Thoracic aorta (tissue), 2 donors: ENCODE measurements around the gene TMEM121B. TPM values are rescaled to one million over a fixed set of nuclear protein-coding genes. Genes with fewer than 3 reads are reported as not detected.
"Not testable (repeated sequence)": the region's sequence is repeated elsewhere in the genome, so short reads cannot be mapped to it uniquely, and the experiment has no call there.

Experiments used
- ATAC-seq: fragments of 150-250 bp; one replicate; pipeline ENCODE4 v1.8.0; 2017; ENCODE audit warnings: low read depth; ENCODE audit not compliant: insufficient number of reproducible peaks, low FRiP score
- DNase-seq: peaks from one replicate; pipeline ENCODE4 v3.0.0-alpha.2; 2020; ENCODE audit warnings: low spot score
- H3K27ac ChIP-seq, 2 donors: fragments of 200-600 bp; sonication (generic); 1 replicate in 1 of 2; 2 replicates in 1 of 2; pipeline ENCODE4 v1.5.1; 2016; ENCODE audit warnings: mild to moderate bottlenecking in 2 of 2, moderate library complexity in 2 of 2
- H3K27me3 ChIP-seq: fragments of 200-600 bp; sonication (generic); replicated peaks from 2 replicates; pipeline ENCODE4 v1.6.0; 2016; ENCODE audit warnings: mild to moderate bottlenecking; ENCODE audit not compliant: insufficient read depth
- H3K36me3 ChIP-seq: fragments of 200-600 bp; sonication (generic); one replicate; pipeline ENCODE4 v1.5.1; 2016
- H3K4me1 ChIP-seq, 2 donors: fragments of 200-600 bp; sonication (generic); 1 replicate in 1 of 2; 2 replicates in 1 of 2; pipeline versions ENCODE4 v1.5.1 to v1.6.0; 2016; ENCODE audit warnings: low read depth in 2 of 2, mild to moderate bottlenecking in 1 of 2; ENCODE audit not compliant: control insufficient read depth in 1 of 2
- H3K4me3 ChIP-seq: fragments of 200-600 bp; sonication (generic); 2 replicates; pipeline ENCODE4 v1.5.1; 2016; ENCODE audit warnings: mild to moderate bottlenecking
- H3K9me3 ChIP-seq: fragments of 200-600 bp; sonication (generic); 2 replicates; pipeline ENCODE4 v1.5.1; 2016
- total RNA-seq, 2 donors: library from RNA; depleted of rRNA; stranded (reverse); fragments of >200 nt; gene quantifications; one replicate each; pipeline versions ENCODE4 v1.1.0 to v1.2.3, GENCODE V29; 2016
- TF ChIP-seq, protein P1 (sequence below): fragments of 200-600 bp; sonication (generic); IDR thresholded peaks from one replicate; pipeline ENCODE4 v1.5.1; 2019; ENCODE audit warnings: antibody characterized with exemption

Gene TMEM121B
- total RNA-seq, 2 donors from 2014 or later, result 1.1 to 2.0 TPM

DNA sequence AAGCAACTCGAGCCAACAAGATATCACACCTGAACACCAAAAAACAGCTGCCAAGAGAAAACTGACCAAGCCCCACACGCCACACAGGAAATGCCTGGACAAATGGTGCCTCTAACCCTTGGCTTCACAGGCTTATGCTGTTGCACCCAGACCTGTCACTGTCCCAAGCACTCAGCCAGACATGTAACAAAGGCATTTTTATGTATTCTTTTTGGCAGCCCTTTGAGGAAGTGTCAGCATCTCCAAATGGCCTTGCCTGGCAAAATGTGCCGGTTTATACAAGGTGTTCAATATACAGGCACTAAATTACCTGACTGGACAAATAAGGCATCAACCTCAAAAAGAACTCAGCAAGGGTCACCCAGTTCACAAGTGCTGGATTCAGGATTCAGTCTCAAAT is 31.8 kb upstream of the TMEM121B start:
- Histone ChIP-seq H3K4me3 (no peak overlapping the region), H3K27me3 (no peaks in the 10 kb centered on the region), H3K4me1 (peaks cover 9% of the 10 kb centered on the region in 2 donors), H3K9me3 (no peaks in the 10 kb centered on the region), H3K36me3 (peaks cover 1% of the 10 kb centered on the region), H3K27ac (no peak overlapping the region)
- ATAC-seq, result no peak
- TF ChIP-seq, protein P1, sequence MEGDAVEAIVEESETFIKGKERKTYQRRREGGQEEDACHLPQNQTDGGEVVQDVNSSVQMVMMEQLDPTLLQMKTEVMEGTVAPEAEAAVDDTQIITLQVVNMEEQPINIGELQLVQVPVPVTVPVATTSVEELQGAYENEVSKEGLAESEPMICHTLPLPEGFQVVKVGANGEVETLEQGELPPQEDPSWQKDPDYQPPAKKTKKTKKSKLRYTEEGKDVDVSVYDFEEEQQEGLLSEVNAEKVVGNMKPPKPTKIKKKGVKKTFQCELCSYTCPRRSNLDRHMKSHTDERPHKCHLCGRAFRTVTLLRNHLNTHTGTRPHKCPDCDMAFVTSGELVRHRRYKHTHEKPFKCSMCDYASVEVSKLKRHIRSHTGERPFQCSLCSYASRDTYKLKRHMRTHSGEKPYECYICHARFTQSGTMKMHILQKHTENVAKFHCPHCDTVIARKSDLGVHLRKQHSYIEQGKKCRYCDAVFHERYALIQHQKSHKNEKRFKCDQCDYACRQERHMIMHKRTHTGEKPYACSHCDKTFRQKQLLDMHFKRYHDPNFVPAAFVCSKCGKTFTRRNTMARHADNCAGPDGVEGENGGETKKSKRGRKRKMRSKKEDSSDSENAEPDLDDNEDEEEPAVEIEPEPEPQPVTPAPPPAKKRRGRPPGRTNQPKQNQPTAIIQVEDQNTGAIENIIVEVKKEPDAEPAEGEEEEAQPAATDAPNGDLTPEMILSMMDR, result no peak
- no peak for DNase-seq

DNA sequence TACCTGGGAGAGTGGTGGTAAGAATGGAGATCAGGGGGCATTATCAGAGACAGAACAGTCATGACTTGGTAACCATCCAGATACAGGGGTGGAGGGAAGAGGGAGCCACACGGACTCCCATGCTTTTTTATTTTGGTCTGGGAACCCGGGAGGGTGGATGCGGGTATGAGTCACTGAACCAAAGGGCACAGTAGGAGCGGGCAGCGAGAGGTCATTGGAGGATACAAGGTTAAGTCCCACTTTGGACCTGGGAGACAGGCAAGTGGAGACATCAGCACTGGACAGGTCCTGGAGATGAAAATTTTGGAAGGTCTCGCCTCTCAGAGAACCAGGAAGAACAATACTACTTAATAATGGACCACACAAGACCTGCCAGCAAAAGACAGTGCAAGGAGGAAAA is 31.2 kb upstream of the TMEM121B start:
- TF ChIP-seq, protein P1, result no peak
- Histone ChIP-seq H3K9me3 (no peaks in the 10 kb centered on the region), H3K36me3 (peaks cover 6% of the 10 kb centered on the region), H3K4me1 (peaks cover 3% of the 10 kb centered on the region in 2 donors), H3K4me3 (no peak overlapping the region), H3K27ac (no peak overlapping the region), H3K27me3 (no peaks in the 10 kb centered on the region)
- ATAC-seq, result no peak
- no peak for DNase-seq

DNA sequence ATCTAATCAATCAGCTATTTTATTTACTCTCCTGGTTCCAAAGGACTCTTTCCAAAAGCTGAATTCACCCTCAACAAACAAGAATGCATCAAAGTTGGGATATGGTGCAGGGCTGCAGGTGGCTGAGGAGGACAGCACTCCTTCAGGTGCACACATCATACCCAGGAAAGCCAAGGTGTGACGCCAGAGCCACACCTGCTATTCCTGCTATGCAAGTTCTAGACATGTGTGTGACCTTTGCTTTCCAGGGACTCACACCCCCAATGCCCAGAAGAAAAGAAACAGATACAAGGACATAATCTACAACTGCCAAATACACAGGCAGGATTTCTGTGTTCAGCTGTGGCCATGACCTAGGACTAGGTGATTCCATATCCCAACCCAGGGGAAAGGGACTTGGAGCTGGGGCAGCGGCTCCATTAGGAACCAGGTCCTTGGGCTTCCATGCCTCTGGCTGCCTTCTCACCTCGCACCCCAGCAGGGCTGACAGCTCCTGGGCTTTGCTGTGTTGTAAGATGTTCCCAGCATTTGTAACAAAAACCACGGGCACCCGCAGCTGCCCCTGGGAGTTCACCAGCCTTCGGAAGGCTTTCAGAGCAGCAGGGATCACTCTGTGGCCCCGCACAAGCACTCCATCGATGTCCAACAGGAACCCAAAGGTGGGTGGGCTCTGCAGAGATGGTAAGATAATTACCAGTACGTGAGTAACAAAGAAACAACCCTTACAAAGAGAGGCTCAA is 28.1 kb upstream of the TMEM121B start:
- ATAC-seq (no peak), DNase-seq (no peak)
- H3K27ac ChIP-seq, result no peak overlapping the region

DNA sequence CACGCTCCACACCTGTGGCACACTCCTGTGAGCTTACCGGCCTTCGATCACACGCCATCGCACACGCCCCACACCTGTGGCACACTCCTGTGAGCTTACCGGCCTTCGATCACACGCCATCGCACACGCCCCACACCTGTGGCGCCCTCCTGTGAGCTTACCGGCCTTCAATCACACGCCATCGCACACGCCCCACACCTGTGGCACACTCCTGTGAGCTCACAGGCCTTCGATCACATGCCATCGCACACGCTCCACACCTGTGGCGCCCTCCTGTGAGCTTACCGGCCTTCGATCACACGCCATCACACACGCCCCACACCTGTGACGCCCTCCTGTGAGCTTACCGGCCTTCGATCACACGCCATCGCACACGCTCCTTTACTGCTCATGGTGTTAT is 26.3 kb upstream of the TMEM121B start:
- not testable (repeated sequence) for H3K4me3 ChIP-seq, H3K27me3 ChIP-seq, H3K27ac ChIP-seq, DNase-seq, H3K9me3 ChIP-seq, H3K4me1 ChIP-seq, ATAC-seq
- H3K36me3 ChIP-seq, result peaks cover 21% of the 10 kb centered on the region

More for the DNA sequence above, 28.1 kb upstream of the TMEM121B start:
- Histone ChIP-seq H3K27me3 (no peaks in the 10 kb centered on the region), H3K4me1 (no peaks in the 10 kb centered on the region), H3K9me3 (no peaks in the 10 kb centered on the region), H3K4me3 (no peak overlapping the region), H3K36me3 (peaks cover 13% of the 10 kb centered on the region)
- TF ChIP-seq, protein P1, result no peak

DNA sequence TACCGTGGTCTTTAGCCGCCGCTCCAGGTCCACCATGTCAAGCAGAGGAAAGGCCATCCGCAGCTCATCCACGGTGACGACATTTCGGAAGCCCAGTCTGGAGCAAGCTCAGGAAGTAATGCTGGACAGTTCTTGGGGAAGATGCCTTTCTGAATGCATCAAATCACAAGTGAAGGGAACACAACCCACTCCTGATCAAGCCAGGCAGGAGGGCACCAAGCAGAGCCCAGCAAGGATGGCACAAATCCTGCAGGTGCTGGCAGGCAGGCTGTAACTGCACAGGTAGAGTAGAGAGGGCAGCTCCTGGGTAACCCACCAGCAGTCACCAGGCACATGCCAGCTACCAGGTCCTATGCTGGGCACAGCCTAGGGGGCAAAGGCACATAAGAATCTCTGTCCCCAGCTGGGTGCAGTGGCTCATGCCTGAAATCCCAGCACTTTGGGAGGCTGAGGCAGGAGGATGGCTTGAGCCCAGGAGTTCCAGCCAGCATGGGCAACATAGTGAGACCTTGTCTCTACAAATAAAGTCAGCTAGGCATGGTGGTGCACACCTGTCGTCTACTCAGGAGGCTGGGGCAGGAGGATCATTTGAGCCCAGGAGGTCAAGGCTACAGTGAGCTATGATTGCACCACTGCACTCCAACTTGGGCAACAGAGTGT is 24.0 kb upstream of the TMEM121B start:
- TF ChIP-seq, protein P1, result no peak
- Histone ChIP-seq H3K4me1 (no peaks in the 10 kb centered on the region), H3K4me3 (no peak overlapping the region), H3K9me3 (no peaks in the 10 kb centered on the region), H3K36me3 (peaks cover 32% of the 10 kb centered on the region), H3K27me3 (no peaks in the 10 kb centered on the region), H3K27ac (no peak overlapping the region)
- ATAC-seq (no peak), DNase-seq (no peak)
